ENCODE results near the gene FA2H.
"Not testable (repeated sequence)": the region's sequence is repeated elsewhere in the genome, so short reads cannot be mapped to it uniquely, and the experiment has no call there.

Gene FA2H

DNA sequence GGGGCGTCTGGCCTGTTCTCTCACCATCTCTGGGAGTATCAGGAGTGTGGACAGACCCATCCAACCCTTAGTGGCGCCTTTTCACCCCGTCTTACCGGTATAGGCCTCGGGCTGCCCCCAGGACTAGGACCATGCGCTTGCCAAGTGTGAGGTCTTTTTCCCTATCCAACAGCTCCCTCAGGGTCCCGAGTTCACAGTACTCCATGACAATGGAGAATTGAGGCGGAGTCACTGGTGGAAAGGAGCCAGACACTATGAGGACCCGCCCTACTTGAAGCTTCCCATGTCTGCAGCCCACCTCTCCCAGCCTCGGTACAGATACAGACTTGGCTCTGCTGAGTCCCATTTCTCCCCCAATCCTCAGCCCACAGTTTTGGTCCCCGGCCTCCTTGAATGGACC lies 92.1 kb downstream of the FA2H start:
- no peak for DNase-seq (ENCODE audit: low read depth in 2 of 2)

DNA sequence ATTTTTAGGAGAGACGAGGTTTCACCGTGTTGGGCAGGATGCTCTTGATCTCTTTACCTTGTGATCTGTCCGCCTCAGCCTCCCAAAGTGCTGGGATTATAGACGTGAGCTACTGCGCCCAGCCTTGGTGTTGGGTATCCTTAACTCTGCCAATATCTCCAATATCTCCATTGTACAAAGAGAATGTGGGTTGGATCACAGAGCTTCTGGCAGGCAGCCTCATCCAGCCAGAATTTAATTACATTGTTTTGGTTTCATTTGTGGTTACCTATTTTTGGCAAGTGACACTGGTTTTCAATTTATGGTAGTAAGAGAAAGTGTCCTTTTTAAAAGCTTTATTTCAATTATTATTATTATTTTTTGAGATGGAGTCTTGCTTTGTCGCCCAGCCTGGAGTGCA lies 93.9 kb downstream of the FA2H start:
- DNase-seq (ENCODE audit: low read depth in 2 of 2): no peak

GRCh38 chr16:74679983-74680382 lies 94.6 kb downstream of the FA2H start:
- no peak for DNase-seq (ENCODE audit: low read depth in 2 of 2)

- DNase-seq (ENCODE audit: low read depth in 2 of 2): no peak
Measured at GRCh38 chr16:74677868-74678267, 96.8 kb downstream of the FA2H start.

GRCh38 chr16:74673876-74674275 lies 100.7 kb downstream of the FA2H start:
- no peak for DNase-seq (ENCODE audit: low read depth in 2 of 2)

DNA sequence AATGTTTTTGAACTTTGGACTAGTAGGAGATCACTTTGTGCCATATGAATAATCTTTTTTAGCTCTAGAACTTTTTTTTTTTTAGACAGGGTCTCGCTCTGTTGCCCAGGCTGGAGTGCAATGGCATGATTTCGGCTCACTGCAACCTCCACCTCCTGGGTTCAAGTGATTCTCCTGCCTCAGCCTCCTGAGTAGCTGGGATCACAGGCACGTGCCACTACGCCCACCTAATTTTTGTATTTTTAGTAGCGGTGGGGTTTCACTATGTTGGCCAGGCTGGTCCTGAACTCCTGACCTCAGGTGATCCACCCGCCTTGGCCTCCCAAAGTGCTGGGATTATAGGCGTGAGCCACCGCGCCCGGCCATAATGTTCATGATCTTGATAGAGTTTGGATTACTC lies 105.7 kb downstream of the FA2H start:
- DNase-seq (ENCODE audit: low read depth in 2 of 2): not testable (repeated sequence)

DNA sequence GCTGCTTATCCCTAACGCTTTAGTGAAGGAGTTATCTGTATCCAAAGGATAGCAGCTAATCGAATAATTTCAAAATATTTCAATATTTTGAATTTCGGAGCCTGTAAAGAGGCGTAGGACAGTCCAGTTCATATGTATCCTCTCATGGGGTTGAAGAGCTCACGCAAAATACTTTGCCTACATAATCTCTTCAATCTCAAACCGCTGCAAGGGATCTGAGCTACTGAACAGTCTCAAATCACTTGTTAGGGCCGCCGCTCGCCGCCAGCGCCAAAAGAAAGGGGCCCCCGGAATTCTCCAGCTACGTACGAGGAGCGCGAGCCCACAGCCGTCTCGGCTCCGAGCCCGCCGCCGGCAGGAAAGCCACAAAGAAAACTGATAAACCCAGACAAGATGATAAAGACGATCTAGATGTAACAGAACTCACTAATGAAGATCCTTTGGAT lies 107.3 kb downstream of the FA2H start:
- no peak for DNase-seq (ENCODE audit: low read depth in 2 of 2)

DNA sequence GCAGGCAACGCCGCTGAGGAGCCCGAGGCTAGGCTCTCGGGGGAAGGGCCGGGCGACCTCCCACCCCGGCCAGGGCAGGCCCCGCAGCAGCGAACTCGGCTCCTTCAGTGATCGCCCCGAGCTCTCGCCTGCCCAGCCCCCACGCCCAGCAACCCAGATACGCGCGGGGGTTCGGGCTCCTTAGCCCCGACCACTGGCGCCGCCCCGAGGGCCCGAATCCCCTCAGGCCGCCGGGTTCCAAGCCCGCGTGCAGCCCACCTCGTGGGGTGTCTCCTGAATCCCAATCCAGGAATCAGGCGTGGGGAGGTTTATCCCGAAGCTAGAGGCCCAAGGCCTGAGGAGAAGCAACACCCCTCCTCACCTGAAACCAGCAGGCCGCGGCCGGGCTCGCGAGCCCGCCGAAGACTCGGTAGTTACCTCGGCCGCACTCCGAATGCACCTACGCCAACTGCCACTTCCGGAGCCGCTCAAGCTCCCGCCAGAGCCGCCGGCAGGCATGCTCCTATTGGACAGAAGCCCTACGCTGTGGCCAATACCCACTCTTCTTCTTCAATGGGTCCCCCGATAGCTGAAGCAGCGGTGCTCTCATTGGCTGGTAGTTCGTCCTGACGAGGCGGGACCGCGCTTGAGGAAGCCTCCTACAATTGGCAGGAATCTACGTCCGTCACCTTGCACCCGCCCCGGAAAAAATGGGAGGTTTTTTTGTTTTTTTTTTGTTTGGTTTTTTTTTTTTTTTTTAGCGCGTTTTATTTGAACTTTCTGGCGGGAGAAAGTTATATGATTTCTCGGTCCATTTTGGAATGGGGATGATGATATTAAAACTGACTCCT lies 108.0 kb downstream of the FA2H start, which contains the start of gene RFWD3:
Gene RFWD3 (minus strand): TSS at position 453 of the 830 bp plus-strand sequence. CDS start 5,428 bp downstream, outside the sequence.
- peak; percentile 88 to 92 for DNase-seq (ENCODE audit: low read depth in 2 of 2)

GRCh38 chr16:74666010-74666421 lies 108.6 kb downstream of the FA2H start:
- DNase-seq (ENCODE audit: low read depth in 2 of 2): no peak
